ENCODE results near the gene VSIG10L. TPM values are rescaled to one million over a fixed set of nuclear protein-coding genes. Genes with fewer than 3 reads are reported as not detected.

The VSIG10L gene
- polyA plus RNA-seq, 1 experiment: 1.5 TPM

GRCh38 chr19:51321799-51322198 is 20.1 kb downstream of the VSIG10L start:
- DNase-seq (ENCODE audit: low read depth): no peak
- Histone ChIP-seq H3K36me3 (ENCODE audit: control insufficient read depth, insufficient read depth, low read length) (no peaks in the 10 kb centered on the region), H3K4me3 (ENCODE audit: low read depth, low read length) (no peak overlapping the region), H3K27me3 (ENCODE audit: control insufficient read depth, insufficient read depth, low read length) (no peaks in the 10 kb centered on the region)
- ChIA-PET POLR2A (no interaction called here), CTCF (no interaction called here)
- TF ChIP-seq, protein P1, sequence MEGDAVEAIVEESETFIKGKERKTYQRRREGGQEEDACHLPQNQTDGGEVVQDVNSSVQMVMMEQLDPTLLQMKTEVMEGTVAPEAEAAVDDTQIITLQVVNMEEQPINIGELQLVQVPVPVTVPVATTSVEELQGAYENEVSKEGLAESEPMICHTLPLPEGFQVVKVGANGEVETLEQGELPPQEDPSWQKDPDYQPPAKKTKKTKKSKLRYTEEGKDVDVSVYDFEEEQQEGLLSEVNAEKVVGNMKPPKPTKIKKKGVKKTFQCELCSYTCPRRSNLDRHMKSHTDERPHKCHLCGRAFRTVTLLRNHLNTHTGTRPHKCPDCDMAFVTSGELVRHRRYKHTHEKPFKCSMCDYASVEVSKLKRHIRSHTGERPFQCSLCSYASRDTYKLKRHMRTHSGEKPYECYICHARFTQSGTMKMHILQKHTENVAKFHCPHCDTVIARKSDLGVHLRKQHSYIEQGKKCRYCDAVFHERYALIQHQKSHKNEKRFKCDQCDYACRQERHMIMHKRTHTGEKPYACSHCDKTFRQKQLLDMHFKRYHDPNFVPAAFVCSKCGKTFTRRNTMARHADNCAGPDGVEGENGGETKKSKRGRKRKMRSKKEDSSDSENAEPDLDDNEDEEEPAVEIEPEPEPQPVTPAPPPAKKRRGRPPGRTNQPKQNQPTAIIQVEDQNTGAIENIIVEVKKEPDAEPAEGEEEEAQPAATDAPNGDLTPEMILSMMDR (IDR thresholded peaks at IDR 0.05; ENCODE audit: insufficient read depth, low read depth, low read length): no peak

- DNase-seq (ENCODE audit: low read depth): no peak
- Histone ChIP-seq H3K4me3 (ENCODE audit: low read depth, low read length) (no peak overlapping the region), H3K36me3 (ENCODE audit: control insufficient read depth, insufficient read depth, low read length) (no peaks in the 10 kb centered on the region), H3K27me3 (ENCODE audit: control insufficient read depth, insufficient read depth, low read length) (no peaks in the 10 kb centered on the region)
- TF ChIP-seq, protein P1 (IDR thresholded peaks at IDR 0.05; ENCODE audit: insufficient read depth, low read depth, low read length): no peak
- ChIA-PET CTCF (no interaction called here), POLR2A (no interaction called here)
These were observed 21.7 kb downstream of the VSIG10L start for GRCh38 chr19:51320280-51320657.

GRCh38 chr19:51319649-51320279 is 22.2 kb downstream of the VSIG10L start:
- H3K4me3 ChIP-seq (ENCODE audit: low read depth, low read length): no peak overlapping the region
- TF ChIP-seq, protein P1 (IDR thresholded peaks at IDR 0.05; ENCODE audit: insufficient read depth, low read depth, low read length): no peak
- H3K27me3 ChIP-seq (ENCODE audit: control insufficient read depth, insufficient read depth, low read length): no peaks in the 10 kb centered on the region
- DNase-seq (ENCODE audit: low read depth): no peak
- ChIA-PET CTCF (no interaction called here), POLR2A (no interaction called here)
- no peaks in the 10 kb centered on the region for H3K36me3 ChIP-seq (ENCODE audit: control insufficient read depth, insufficient read depth, low read length)

DNA sequence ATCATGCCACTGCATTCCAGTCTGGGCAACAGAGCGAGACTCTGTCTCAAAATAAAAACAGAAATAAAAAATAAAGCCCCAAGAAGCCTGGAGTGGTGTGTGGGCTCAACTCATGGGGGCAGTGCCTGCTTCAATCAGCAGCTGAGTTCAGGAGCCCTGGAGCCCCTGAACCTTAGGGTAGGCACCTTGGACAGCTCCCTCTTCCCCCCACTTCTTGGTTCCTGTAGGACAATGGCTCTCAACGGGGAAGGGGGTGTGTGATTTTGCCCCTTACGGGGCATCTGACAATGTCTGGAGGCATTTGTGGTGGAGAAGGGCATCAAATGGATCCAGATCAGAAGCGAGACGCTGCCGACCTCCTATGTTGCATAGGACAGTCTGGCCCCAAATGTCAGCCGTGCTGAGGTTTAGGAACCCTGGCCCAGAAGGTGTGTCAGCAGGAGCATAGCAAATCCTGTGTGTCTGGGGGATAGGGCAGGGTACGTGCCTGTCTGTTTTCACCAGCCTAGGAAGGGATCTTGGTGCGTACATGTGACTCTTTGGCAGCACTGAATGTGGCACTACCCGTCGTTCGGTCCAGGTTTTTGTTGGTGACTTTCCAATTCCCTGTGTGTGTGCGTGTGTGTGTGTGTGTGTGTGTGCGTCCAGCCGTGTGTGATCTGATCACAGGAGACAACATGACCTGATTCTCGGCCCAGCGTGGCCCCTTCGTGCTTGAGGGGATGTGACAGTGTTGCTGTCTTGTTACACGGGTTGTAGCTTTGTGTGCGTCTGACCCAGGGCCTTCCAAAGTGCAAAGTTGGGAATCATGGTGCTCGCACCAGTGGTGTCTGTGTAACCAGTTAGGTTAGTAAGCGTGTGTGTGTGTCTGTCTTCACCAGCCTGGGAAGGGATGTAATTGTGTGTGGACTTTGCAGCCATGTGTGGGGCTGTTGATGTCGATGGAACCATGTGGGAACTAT is 23.0 kb downstream of the VSIG10L start:
- CTCF ChIA-PET: interaction anchor here (0.6 kb wide), 1 partner anchor 80 kb away, joined by 4 read pairs; no protein-coding TSS in a partner anchor
- DNase-seq (ENCODE audit: low read depth): no peak
- Histone ChIP-seq H3K36me3 (ENCODE audit: control insufficient read depth, insufficient read depth, low read length) (no peaks in the 10 kb centered on the region), H3K4me3 (ENCODE audit: low read depth, low read length) (no peak overlapping the region), H3K27me3 (ENCODE audit: control insufficient read depth, insufficient read depth, low read length) (no peaks in the 10 kb centered on the region)
- TF ChIP-seq, protein P1 (IDR thresholded peaks at IDR 0.05; ENCODE audit: insufficient read depth, low read depth, low read length): no peak
- POLR2A ChIA-PET: no interaction called here

- Histone ChIP-seq H3K27me3 (ENCODE audit: control insufficient read depth, insufficient read depth, low read length) (no peaks in the 10 kb centered on the region), H3K36me3 (ENCODE audit: control insufficient read depth, insufficient read depth, low read length) (no peaks in the 10 kb centered on the region), H3K4me3 (ENCODE audit: low read depth, low read length) (no peak overlapping the region)
- CTCF ChIA-PET: no interaction called here
- no peak for DNase-seq (ENCODE audit: low read depth)
- TF ChIP-seq, protein P1 (IDR thresholded peaks at IDR 0.05; ENCODE audit: insufficient read depth, low read depth, low read length): no peak
- POLR2A ChIA-PET: no interaction called here
These were observed 24.0 kb downstream of the VSIG10L start for GRCh38 chr19:51317968-51318367.
